ENCODE measurements around the gene PJVK. TPM values are rescaled to one million over a fixed set of nuclear protein-coding genes. Genes with fewer than 3 reads are reported as not detected.
A peak's percentile ranks its signal among the peaks of the same experiment; 100 is the strongest.

PJVK gene
- total and polyA plus RNA-seq, 2 of the 13 experiments (the other 11 are each of a cell fraction or from before 2014, with no cell fraction given) = 1.2 to 2.6 TPM

GRCh38 chr2:178450774-178451525 is at the start of gene PJVK, which contains the start of gene PRKRA (continued):
- no peak for TF ChIP-seq FOXA1 (IDR thresholded peaks at IDR 0.05)
- peak; percentile 53 for TF ChIP-seq FOXA1 (CRISPR knock-in tag; IDR thresholded peaks at IDR 0.05)
- TF ChIP-seq BCL3 (CRISPR knock-in tag; IDR thresholded peaks at IDR 0.05) = peak; percentile 89
- TF ChIP-seq ZNF577 (CRISPR knock-in tag; IDR thresholded peaks at IDR 0.05; ENCODE audit: borderline replicate concordance, low read depth) = peak; percentile 89; the same call in 1 of the 2 replicates
- peak; percentile 77 for TF ChIP-seq RFXAP (CRISPR knock-in tag; IDR thresholded peaks at IDR 0.05; ENCODE audit: borderline replicate concordance)
- TF ChIP-seq BRCA1 (CRISPR knock-in tag; IDR thresholded peaks at IDR 0.05) = peak; percentile 84; the same call in 1 of the 2 replicates
- peak; percentile 84 for TF ChIP-seq HNRNPK (IDR thresholded peaks at IDR 0.05; ENCODE audit: low read depth, low read length, poor library complexity, severe bottlenecking)
- peak; percentile 97 for TF ChIP-seq MAZ (IDR thresholded peaks at IDR 0.05; ENCODE audit: borderline replicate concordance, low read depth, low read length)
- TF ChIP-seq MAZ (CRISPR knock-in tag; IDR thresholded peaks at IDR 0.05; ENCODE audit: low read depth) = peak; percentile 99
- peak; percentile 94 for TF ChIP-seq ZNF556 (CRISPR knock-in tag; IDR thresholded peaks at IDR 0.05; ENCODE audit: borderline replicate concordance)
- TF ChIP-seq ZIK1 (CRISPR knock-in tag; IDR thresholded peaks at IDR 0.05; ENCODE audit: borderline replicate concordance, low read depth) = peak; percentile 89
- TF ChIP-seq ZFAT (CRISPR knock-in tag; conservative IDR thresholded peaks at IDR 0.05) = no peak; the same call in 1 of the 2 replicates
- no peak for TF ChIP-seq ZNF121 (CRISPR knock-in tag; IDR thresholded peaks at IDR 0.05)
- TF ChIP-seq, protein P1, sequence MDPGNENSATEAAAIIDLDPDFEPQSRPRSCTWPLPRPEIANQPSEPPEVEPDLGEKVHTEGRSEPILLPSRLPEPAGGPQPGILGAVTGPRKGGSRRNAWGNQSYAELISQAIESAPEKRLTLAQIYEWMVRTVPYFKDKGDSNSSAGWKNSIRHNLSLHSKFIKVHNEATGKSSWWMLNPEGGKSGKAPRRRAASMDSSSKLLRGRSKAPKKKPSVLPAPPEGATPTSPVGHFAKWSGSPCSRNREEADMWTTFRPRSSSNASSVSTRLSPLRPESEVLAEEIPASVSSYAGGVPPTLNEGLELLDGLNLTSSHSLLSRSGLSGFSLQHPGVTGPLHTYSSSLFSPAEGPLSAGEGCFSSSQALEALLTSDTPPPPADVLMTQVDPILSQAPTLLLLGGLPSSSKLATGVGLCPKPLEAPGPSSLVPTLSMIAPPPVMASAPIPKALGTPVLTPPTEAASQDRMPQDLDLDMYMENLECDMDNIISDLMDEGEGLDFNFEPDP (CRISPR knock-in tag; conservative IDR thresholded peaks at IDR 0.05) = no peak
- peak; percentile 94 for TF ChIP-seq ZNF619 (CRISPR knock-in tag; IDR thresholded peaks at IDR 0.05)
- peak; percentile 51 for TF ChIP-seq SKI (IDR thresholded peaks at IDR 0.05; ENCODE audit: partially characterized antibody)
- peak; percentile 56 for TF ChIP-seq BCL6 (CRISPR knock-in tag; IDR thresholded peaks at IDR 0.05)
- TF ChIP-seq ZSCAN25 (CRISPR knock-in tag; IDR thresholded peaks at IDR 0.05) = peak; percentile 91
- no peak for TF ChIP-seq DZIP1 (CRISPR knock-in tag; IDR thresholded peaks at IDR 0.05)
- no peak for TF ChIP-seq HMGA1 (CRISPR knock-in tag; conservative IDR thresholded peaks at IDR 0.05)
- TF ChIP-seq ZNF124 (CRISPR knock-in tag; IDR thresholded peaks at IDR 0.05) = 0 out of 2 replicates have a peak, but pooled peaks have one; percentile 55
- peak; percentile 58 for TF ChIP-seq IKZF4 (CRISPR knock-in tag; IDR thresholded peaks at IDR 0.05; ENCODE audit: borderline replicate concordance, low read depth, not compliant biosample characterization)
- no peak; the same call in 1 of the 2 replicates for TF ChIP-seq ZFP62 (CRISPR knock-in tag; IDR thresholded peaks at IDR 0.05)
- peak; percentile 53; the same call in 1 of the 2 replicates for TF ChIP-seq MTA1 (CRISPR knock-in tag; IDR thresholded peaks at IDR 0.05; ENCODE audit: borderline replicate concordance)
- TF ChIP-seq ZNF776 (CRISPR knock-in tag; IDR thresholded peaks at IDR 0.05) = peak; percentile 99
- peak; percentile 81; the same call in 1 of the 2 replicates for TF ChIP-seq ZNF510 (CRISPR knock-in tag; IDR thresholded peaks at IDR 0.05; ENCODE audit: low read depth)
